Mammary epithelial cell (primary cell): ENCODE results near the gene SDK1.

Experiments
- CTCF ChIP-seq, 2 donors: IDR thresholded peaks in 1 of 2; conservative IDR thresholded peaks in 1 of 2; 2 replicates each; pipeline ENCODE4 v1.5.1; 2011 to 2012; ENCODE audit warnings: inconsistent platforms in 2 of 2, low read length in 2 of 2, mild to moderate bottlenecking in 2 of 2, control low read depth in 1 of 2, low read depth in 1 of 2; ENCODE audit not compliant: insufficient read depth in 1 of 2; ENCODE audit errors: extremely low read depth in 1 of 2
- EZH2 ChIP-seq: IDR thresholded peaks from 2 replicates; pipeline ENCODE4 v1.6.1; 2012; ENCODE audit warnings: low read length, inconsistent platforms, borderline replicate concordance

- no peak for TF ChIP-seq CTCF (conservative IDR thresholded peaks at IDR 0.05 in 1 of 2, IDR thresholded peaks at IDR 0.05 in 1 of 2; ENCODE audit: extremely low read depth in 1 of 2, insufficient read depth in 1 of 2, low read depth in 1 of 2, low read length in 2 of 2)
- TF ChIP-seq EZH2, result no peak
These were observed 887.6 kb downstream of the SDK1 start for GRCh38 chr7:4188651-4189050.
